ENCODE results near the gene LYPLAL1.
A peak's percentile ranks its signal among the peaks of the same experiment; 100 is the strongest.

The LYPLAL1 gene

DNA sequence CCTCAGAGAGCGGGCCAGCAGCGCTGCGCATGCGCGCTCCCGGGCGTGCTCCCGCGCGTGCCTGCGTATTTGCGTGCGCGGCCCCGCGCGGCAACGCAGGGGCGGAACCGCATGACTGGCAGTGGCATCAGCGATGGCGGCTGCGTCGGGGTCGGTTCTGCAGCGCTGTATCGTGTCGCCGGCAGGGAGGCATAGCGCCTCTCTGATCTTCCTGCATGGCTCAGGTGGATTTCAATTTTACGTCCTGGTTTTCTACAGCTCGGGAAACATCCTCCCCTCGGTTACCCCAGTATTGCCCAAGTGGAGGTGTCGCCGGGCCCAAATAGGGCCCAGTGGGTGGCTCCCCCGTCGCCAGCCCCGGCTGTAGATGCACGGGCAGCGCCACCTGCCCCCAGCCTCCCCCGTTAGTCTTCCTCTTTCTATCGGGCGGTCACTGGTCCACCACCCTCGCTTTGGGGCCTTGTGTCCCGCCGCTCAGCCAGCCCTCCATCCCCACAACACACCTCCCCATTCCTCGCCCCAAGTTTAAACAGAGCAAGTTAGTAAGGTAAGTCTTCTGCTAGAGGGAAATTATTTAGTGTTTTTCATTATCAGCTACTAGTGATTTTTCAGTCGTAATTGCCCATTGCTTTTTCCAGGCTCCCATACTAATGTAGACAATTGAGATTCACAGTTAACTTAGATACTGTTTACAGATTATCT, at the start of gene LYPLAL1:
Gene LYPLAL1 (plus strand): TSS at position 121 of the 702 bp plus-strand sequence. CDS start 13 bp downstream, at position 134.
- Histone ChIP-seq H3K36me3 (no peaks in the 10 kb centered on the region), H3K27me3 (ENCODE audit: insufficient read depth, low read depth, severe bottlenecking) (no peaks in the 10 kb centered on the region), H3K27ac (peak within 1 kb of the TSS; percentile 79), H3K9me3 (ENCODE audit: severe bottlenecking) (no peaks in the 10 kb centered on the region), H3K4me3 (ENCODE audit: low read depth, low read length) (peak within 1 kb of the TSS; percentile 74)
- TF ChIP-seq, protein P1, sequence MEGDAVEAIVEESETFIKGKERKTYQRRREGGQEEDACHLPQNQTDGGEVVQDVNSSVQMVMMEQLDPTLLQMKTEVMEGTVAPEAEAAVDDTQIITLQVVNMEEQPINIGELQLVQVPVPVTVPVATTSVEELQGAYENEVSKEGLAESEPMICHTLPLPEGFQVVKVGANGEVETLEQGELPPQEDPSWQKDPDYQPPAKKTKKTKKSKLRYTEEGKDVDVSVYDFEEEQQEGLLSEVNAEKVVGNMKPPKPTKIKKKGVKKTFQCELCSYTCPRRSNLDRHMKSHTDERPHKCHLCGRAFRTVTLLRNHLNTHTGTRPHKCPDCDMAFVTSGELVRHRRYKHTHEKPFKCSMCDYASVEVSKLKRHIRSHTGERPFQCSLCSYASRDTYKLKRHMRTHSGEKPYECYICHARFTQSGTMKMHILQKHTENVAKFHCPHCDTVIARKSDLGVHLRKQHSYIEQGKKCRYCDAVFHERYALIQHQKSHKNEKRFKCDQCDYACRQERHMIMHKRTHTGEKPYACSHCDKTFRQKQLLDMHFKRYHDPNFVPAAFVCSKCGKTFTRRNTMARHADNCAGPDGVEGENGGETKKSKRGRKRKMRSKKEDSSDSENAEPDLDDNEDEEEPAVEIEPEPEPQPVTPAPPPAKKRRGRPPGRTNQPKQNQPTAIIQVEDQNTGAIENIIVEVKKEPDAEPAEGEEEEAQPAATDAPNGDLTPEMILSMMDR (IDR thresholded peaks at IDR 0.05; ENCODE audit: low read depth, low read length): 0 out of 2 replicates have a peak, but pooled peaks have one; percentile 33
- DNase-seq: peak; percentile 93

DNA sequence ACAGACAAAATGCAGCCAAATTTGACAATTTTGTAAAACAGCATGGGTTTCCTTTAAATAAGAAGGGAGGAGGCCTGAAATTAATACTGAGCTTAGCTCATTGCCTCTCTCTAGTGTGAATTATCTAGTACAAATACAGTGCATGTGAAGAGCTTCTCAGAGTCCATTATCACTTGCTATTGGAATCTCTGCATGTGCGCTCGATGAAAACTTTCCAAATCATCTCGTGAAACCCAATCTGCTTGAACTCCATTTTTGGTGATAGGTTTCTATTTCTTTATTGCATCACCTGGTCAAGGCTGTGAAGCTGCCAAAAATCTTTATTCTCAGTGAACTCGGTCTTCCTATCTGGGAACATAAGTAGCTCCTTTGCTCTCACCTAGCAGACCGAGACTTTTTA, 49.5 kb upstream of the LYPLAL1 start:
- Histone ChIP-seq H3K9me3 (ENCODE audit: severe bottlenecking) (no peaks in the 10 kb centered on the region), H3K27me3 (ENCODE audit: insufficient read depth, low read depth, severe bottlenecking) (no peaks in the 10 kb centered on the region), H3K4me3 (ENCODE audit: low read depth, low read length) (no peak overlapping the region), H3K36me3 (no peaks in the 10 kb centered on the region), H3K27ac (no peak overlapping the region)
- DNase-seq: no peak
- TF ChIP-seq, protein P1 (IDR thresholded peaks at IDR 0.05; ENCODE audit: low read depth, low read length): no peak

DNA sequence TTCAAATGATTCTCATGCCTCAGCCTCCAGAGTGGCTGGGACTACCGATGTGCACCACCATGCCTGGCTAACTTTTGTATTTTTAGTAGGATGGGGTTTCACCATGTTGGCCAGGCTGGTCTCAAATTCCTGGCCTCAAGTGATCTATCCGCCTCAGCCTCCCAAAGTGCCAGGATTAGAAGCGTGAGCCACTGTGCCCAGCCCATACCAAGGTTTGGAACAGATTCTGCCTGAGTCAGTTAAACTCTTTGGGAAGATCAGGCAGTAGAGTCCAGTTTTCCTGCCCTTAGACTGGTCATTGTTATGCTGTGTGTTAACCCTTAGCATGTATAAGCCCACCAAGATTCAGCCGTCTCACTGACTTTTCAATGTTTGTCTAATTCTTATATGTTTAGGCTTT, 48.3 kb upstream of the LYPLAL1 start:
- DNase-seq: no peak
- Histone ChIP-seq H3K27ac (no peak overlapping the region), H3K9me3 (ENCODE audit: severe bottlenecking) (no peaks in the 10 kb centered on the region), H3K4me3 (ENCODE audit: low read depth, low read length) (no peak overlapping the region), H3K27me3 (ENCODE audit: insufficient read depth, low read depth, severe bottlenecking) (no peaks in the 10 kb centered on the region), H3K36me3 (no peaks in the 10 kb centered on the region)
- TF ChIP-seq, protein P1 (IDR thresholded peaks at IDR 0.05; ENCODE audit: low read depth, low read length): no peak

DNA sequence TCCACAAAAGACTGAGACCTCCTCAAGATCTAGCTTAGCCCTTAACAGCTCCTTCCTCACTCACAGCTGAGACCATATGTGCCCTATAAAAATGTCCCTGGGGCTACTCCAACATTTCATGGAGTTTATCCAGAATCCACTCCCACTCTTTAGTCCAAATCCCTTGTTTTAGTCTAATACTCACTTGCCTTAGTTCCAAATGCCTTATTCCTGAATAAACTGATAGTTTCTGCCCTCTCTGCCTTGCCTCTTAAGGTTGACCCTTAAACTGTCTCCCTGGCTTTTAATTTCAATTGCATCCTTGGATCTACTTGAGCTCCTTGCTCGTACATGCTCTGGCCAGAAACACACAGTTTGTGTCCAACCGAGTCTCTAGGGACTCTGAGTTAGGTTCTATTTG, 47.3 kb upstream of the LYPLAL1 start:
- TF ChIP-seq, protein P1 (IDR thresholded peaks at IDR 0.05; ENCODE audit: low read depth, low read length): no peak

DNA sequence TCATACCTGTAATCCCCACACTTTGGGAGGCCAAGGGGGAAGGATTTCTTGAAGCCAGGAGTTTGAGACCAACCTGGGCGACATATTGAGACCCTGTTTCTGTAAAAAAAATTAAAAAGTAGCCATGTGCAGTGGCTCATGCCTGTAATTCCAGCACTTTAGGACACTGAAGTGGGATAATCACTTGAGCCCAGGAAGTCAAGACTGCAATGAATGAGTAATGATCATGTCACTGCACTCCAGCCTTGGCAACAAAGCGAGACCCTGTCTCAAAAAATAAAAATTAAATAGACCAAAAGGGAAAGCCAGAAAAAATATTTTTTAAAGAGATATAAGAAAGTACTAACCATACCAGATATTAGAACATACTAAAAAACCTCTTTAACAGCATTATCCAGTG, 44.7 kb upstream of the LYPLAL1 start:
- H3K27ac ChIP-seq: no peak overlapping the region
- H3K9me3 ChIP-seq (ENCODE audit: severe bottlenecking): no peaks in the 10 kb centered on the region
- TF ChIP-seq, protein P1 (IDR thresholded peaks at IDR 0.05; ENCODE audit: low read depth, low read length): no peak
- no peak overlapping the region for H3K4me3 ChIP-seq (ENCODE audit: low read depth, low read length)
- no peaks in the 10 kb centered on the region for H3K27me3 ChIP-seq (ENCODE audit: insufficient read depth, low read depth, severe bottlenecking)
- no peak for DNase-seq
- H3K36me3 ChIP-seq: no peaks in the 10 kb centered on the region

More for the DNA sequence above, 47.3 kb upstream of the LYPLAL1 start:
- no peak for DNase-seq
- Histone ChIP-seq H3K36me3 (no peaks in the 10 kb centered on the region), H3K9me3 (ENCODE audit: severe bottlenecking) (no peaks in the 10 kb centered on the region), H3K4me3 (ENCODE audit: low read depth, low read length) (no peak overlapping the region), H3K27me3 (ENCODE audit: insufficient read depth, low read depth, severe bottlenecking) (no peaks in the 10 kb centered on the region), H3K27ac (no peak overlapping the region)

Data from WERI-Rb-1 (cell line).